AG04450 (cell line): ENCODE data around the gene RBM22. TPM values are rescaled to one million over a fixed set of nuclear protein-coding genes. Genes with fewer than 3 reads are reported as not detected.

Experiments
- CTCF ChIA-PET: fragments of 300-600, 350-600 bp; formaldehyde crosslinking; extraction: SDS; loops from one replicate; lab custom pipeline; 2022; ENCODE audit warnings: antibody characterized with exemption, inconsistent platforms; lab: Charles Lee
- POLR2A ChIA-PET: fragments of 350-600 bp; formaldehyde crosslinking; extraction: SDS; loops from one replicate; lab custom pipeline; 2021; ENCODE audit warnings: antibody characterized with exemption, inconsistent platforms; lab: Yijun Ruan, JAX
- DNase-seq: peaks from one replicate; pipeline ENCODE4 v3.0.0-alpha.2; 2011; ENCODE audit warnings: low read depth, low spot score
- H3K27ac ChIP-seq: one replicate; pipeline ENCODE4 v1.5.1; 2012; ENCODE audit warnings: low read depth, low read length, control low read depth
- H3K27me3 ChIP-seq: one replicate; pipeline ENCODE4 v1.6.0; 2012; ENCODE audit warnings: low read length; ENCODE audit not compliant: control insufficient read depth, insufficient read depth
- H3K4me3 ChIP-seq: 2 replicates; pipeline ENCODE4 v1.5.1; 2011; ENCODE audit warnings: mild to moderate bottlenecking, low read depth, low read length, control low read depth
- H3K9me3 ChIP-seq: 2 replicates; pipeline ENCODE4 v1.5.1; 2012; ENCODE audit warnings: low read length; ENCODE audit not compliant: control insufficient read depth, insufficient read depth
- polyA plus RNA-seq: library from polyadenylated mRNA; depleted of rRNA; stranded (reverse); fragments of >200 nt; gene quantifications from 2 replicates; pipeline ENCODE4 v1.2.3, GENCODE V29; 2011
- TF ChIP-seq, protein P1 (sequence below): IDR thresholded peaks from 2 replicates; pipeline ENCODE4 v1.5.1; 2011; ENCODE audit warnings: low read depth, low read length, control low read depth, inconsistent platforms

Gene RBM22
- polyA plus RNA-seq, 1 experiment = 49.5 TPM

DNA sequence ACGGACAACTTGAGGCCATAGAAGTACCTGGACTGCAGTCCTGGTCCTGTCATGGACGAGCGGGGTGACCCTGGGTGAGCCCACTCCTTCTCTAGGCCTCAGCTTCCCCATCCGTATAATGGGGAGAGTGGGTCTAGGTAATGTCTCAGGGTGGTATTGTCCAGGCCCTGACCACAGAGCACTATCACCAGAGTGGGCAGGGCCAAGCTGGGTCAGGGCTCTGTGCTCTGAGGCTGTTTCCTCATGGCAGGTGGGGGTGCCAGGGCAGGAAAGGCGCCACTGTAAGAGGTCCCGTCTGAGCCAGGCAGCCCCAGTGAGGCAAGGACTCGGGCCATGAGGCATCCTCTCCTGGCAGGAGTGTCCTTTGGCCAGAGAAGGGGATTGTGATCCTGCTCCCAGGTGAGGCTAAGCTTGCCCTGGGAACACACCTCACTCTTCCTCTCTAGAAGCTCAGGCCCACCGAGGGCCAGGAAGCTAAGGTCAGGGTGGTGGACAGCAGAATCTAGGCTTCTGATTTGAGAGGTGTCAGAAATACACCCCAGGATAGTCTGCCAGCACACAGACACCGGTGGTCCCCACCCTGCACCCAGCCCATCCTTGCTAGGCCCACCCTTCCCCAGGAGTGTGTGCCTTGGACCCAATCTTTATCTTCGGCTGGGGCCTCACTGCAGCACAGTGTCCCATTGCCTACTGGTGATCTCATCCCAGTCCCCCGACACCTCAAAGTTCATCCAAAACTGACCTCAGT, 41.3 kb downstream of the RBM22 start:
- ChIA-PET POLR2A (no interaction called here), CTCF (interaction anchor here (0.8 to 9.3 kb wide), 2 partner anchors 41 to 99 kb away, joined by 3 to 130 read pairs; partner anchors contain the start of gene RBM22)
- TF ChIP-seq, protein P1, sequence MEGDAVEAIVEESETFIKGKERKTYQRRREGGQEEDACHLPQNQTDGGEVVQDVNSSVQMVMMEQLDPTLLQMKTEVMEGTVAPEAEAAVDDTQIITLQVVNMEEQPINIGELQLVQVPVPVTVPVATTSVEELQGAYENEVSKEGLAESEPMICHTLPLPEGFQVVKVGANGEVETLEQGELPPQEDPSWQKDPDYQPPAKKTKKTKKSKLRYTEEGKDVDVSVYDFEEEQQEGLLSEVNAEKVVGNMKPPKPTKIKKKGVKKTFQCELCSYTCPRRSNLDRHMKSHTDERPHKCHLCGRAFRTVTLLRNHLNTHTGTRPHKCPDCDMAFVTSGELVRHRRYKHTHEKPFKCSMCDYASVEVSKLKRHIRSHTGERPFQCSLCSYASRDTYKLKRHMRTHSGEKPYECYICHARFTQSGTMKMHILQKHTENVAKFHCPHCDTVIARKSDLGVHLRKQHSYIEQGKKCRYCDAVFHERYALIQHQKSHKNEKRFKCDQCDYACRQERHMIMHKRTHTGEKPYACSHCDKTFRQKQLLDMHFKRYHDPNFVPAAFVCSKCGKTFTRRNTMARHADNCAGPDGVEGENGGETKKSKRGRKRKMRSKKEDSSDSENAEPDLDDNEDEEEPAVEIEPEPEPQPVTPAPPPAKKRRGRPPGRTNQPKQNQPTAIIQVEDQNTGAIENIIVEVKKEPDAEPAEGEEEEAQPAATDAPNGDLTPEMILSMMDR = no peak
- no peak overlapping the region for H3K4me3 ChIP-seq
- H3K27me3 ChIP-seq = peaks cover 11% of the 10 kb centered on the region
- H3K27ac ChIP-seq = no peak overlapping the region
- no peak for DNase-seq
- H3K9me3 ChIP-seq = no peaks in the 10 kb centered on the region

DNA sequence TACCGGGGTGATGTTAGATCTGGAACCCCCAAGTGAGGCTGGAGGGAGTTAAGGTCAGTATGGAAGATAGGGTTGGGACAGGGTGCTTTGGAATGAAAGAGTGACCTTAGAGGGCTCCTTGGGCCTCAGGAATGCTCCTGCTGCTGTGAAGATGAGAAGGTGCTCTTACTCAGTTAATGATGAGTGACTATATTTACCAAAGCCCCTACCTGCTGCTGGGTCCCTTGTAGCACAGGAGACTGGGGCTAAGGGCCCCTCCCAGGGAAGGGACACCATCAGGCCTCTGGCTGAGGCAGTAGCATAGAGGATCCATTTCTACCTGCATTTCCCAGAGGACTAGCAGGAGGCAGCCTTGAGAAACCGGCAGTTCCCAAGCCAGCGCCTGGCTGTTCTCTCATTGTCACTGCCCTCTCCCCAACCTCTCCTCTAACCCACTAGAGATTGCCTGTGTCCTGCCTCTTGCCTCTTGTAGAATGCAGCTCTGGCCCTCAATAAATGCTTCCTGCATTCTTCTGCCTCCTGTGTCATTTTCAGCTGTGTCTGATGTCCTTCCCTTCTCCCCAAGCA, 42.1 kb downstream of the RBM22 start:
- TF ChIP-seq, protein P1 = no peak
- CTCF ChIA-PET = interaction anchor here (0.8 to 9.3 kb wide), 4 partner anchors 67 to 209 kb away, joined by 3 to 130 read pairs (median 4); no protein-coding TSS in a partner anchor
- H3K4me3 ChIP-seq = no peak overlapping the region
- H3K27me3 ChIP-seq = peaks cover 9% of the 10 kb centered on the region
- POLR2A ChIA-PET = no interaction called here
- no peaks in the 10 kb centered on the region for H3K9me3 ChIP-seq
- H3K27ac ChIP-seq = no peak overlapping the region
- DNase-seq = no peak

DNA sequence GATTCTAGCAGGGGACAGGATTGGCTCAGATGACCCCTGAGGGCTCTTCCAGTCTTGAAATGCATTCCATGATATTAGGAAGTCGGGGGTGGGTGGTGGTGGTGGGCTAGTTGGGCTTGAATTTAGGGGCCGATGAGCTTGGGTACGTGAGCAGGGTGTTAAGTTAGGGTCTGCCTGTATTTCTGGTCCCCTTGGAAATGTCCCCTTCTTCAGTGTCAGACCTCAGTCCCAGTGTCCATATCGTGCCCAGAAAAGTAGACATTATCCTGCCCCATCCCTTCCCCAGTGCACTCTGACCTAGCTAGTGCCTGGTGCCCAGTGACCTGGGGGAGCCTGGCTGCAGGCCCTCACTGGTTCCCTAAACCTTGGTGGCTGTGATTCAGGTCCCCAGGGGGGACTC, 42.7 kb downstream of the RBM22 start:
- Histone ChIP-seq H3K27me3 (peaks cover 9% of the 10 kb centered on the region), H3K4me3 (no peak overlapping the region), H3K27ac (peak overlapping the region; percentile 11), H3K9me3 (no peaks in the 10 kb centered on the region)
- ChIA-PET CTCF (interaction anchor here (0.8 to 9.3 kb wide), 6 partner anchors 18 to 208 kb away, joined by 3 to 130 read pairs (median 4); partner anchors contain the start of gene SYNPO), POLR2A (interaction anchor here (2.0 to 2.7 kb wide), 2 partner anchors 16 to 18 kb away, joined by 8 to 17 read pairs; partner anchors contain the start of gene SYNPO)
- TF ChIP-seq, protein P1 = no peak
- no peak for DNase-seq

DNA sequence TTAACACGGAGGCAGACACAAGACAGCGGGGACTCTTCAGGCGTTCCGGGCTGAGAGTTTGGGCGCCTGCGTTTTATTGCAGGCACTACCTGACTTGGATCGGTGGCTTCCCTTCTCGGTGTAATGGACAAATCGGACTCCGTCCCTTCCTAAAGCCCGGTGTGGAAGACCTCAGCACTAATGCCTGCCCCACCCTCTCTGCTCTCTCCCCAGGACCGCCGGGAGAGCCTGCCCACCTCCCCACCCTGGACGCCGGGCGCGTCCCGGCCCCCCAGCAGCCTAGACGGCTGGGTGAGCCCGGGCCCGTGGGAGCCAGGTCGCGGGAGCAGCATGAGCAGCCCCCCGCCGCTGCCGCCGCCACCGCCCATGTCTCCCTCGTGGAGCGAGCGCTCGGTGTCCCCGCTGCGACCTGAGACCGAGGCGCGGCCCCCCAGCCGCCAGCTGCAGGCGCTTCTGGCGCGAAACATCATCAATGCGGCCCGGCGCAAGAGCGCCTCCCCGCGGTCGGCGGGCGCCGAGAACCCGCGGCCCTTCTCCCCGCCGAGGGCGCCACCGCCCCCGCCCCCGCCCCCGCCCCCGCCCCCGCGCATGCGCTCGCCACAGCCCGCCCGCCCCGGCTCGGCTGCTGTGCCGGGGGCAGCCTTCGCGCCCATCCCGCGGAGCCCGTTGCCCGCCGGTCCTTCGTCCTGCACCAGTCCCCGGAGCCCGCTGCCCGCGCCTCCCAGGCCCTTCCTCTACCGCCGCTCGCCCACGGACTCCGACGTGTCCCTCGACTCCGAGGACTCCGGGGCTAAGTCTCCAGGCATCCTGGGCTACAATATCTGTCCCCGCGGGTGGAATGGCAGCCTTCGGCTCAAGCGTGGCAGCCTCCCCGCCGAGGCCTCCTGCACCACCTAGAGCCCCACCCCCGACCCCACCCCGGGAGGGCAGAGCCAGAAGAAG, 44.4 kb downstream of the RBM22 start:
- H3K4me3 ChIP-seq = peak overlapping the region; percentile 59
- TF ChIP-seq, protein P1 = peak; percentile 45
- H3K9me3 ChIP-seq = no peaks in the 10 kb centered on the region
- CTCF ChIA-PET = interaction anchor here (0.7 to 9.3 kb wide), 13 partner anchors 12 to 207 kb away, joined by 3 to 130 read pairs (median 4); partner anchors contain the start of gene RPS14
- POLR2A ChIA-PET = interaction anchor here (0.7 to 2.7 kb wide), 4 partner anchors 14 to 113 kb away, joined by 4 to 17 read pairs (median 6); partner anchors contain the start of gene SYNPO
- DNase-seq = no peak
- H3K27me3 ChIP-seq = peaks cover 4% of the 10 kb centered on the region
- H3K27ac ChIP-seq = no peak overlapping the region
